Adrenal gland (tissue), 19 donors: ENCODE results near the gene SEZ6L2. TPM values are rescaled to one million over a fixed set of nuclear protein-coding genes. Genes with fewer than 3 reads are reported as not detected.

Experiments
- DNase-seq, 7 donors: peaks; one replicate each; pipeline ENCODE4 v3.0.0-alpha.2; 2019 to 2020
- H3K27ac ChIP-seq, 5 donors: fragments of 200-600 bp; sonication (generic) in 4 of 5; 1 replicate in 3 of 5; 2 replicates in 2 of 5; pipeline versions ENCODE4 v1.5.1 to v1.8.0; 2016 to 2020; ENCODE audit warnings: mild to moderate bottlenecking in 1 of 5
- H3K27me3 ChIP-seq: fragments of 200-600 bp; 2 replicates; pipeline ENCODE4 v1.8.0; 2021
- H3K36me3 ChIP-seq, 2 donors: fragments of 200-600 bp; replicated peaks in 1 of 2; 1 replicate in 1 of 2; 2 replicates in 1 of 2; pipeline versions ENCODE4 v1.5.1 to v1.8.0; 2018 to 2022
- H3K4me1 ChIP-seq, 2 donors: fragments of 200-600 bp; replicated peaks in 1 of 2; 1 replicate in 1 of 2; 2 replicates in 1 of 2; pipeline versions ENCODE4 v1.5.1 to v1.8.0; 2018 to 2021
- H3K4me3 ChIP-seq, 4 donors: fragments of 200-600 bp; sonication (generic) in 3 of 4; one replicate each; pipeline ENCODE4 v1.5.1; 2016 to 2018
- H3K9me3 ChIP-seq, 3 donors: fragments of 200-600 bp; sonication (generic) in 1 of 3; replicated peaks in 1 of 3; 1 replicate in 2 of 3; 2 replicates in 1 of 3; pipeline versions ENCODE4 v1.5.1 to v1.8.0; 2016 to 2021
- CTCF ChIP-seq, 6 experiments: fragments of 450-650 bp in 4 of 6; fragments of 200-600 bp in 2 of 6; sonication (generic) in 1 of 6; IDR thresholded peaks; 1 replicate in 5 of 6; 2 replicates in 1 of 6; pipeline versions ENCODE4 v1.5.1 to v1.8.0; 2016 to 2021; ENCODE audit warnings: antibody characterized with exemption in 6 of 6, mild to moderate bottlenecking in 2 of 6, moderate library complexity in 1 of 6
- POLR2A ChIP-seq, 2 donors: fragments of 450-650 bp; IDR thresholded peaks; one replicate each; pipeline ENCODE4 v1.6.1; 2017; ENCODE audit warnings: antibody characterized with exemption in 2 of 2, mild to moderate bottlenecking in 2 of 2, moderate library complexity in 1 of 2
- WGBS, 4 donors: extraction: QIAGEN DNeasy Blood & Tissue Kit in 2 of 4; methylation state at CpG; one replicate each; pipeline versions ENCODE4 v1.1.5 to v1.1.7; 2013 to 2017; 5-methylcytosine and 5-hydroxymethylcytosine counted together
- intact Hi-C, 2 donors: fragments of 100-400 bp; cut with DNase I; formaldehyde crosslinking; loops; one replicate each; pipeline versions ENCODE4 v1.14.1 to v1.15.0; 2022 to 2023
- long read RNA-seq, 10 donors: library from polyadenylated mRNA in 3 of 10; unstranded in 2 of 10; stranded (forward) in 1 of 10; transcript quantifications; one replicate each; pipeline ENCODE4 v2.0.0 and lab custom pipeline, GENCODE V29; 2021 to 2026
- polyA plus RNA-seq, 3 donors: library from polyadenylated mRNA; stranded (reverse); fragments of 200-250 nt in 2 of 3; fragments of 350-450 nt in 1 of 3; fragmentation: Illumina TruSeq in 1 of 3; extraction: RNeasy Lipid Tissue Mini Kit (QIAGEN cat#74804) in 1 of 3; gene quantifications; one replicate each; pipeline ENCODE4 v1.2.3, GENCODE V29; 2013 to 2014
- total RNA-seq, 9 donors: library from RNA; depleted of rRNA in 4 of 9; stranded (reverse); fragments of >200 nt in 4 of 9; fragments of 120-200 nt in 1 of 9; fragmentation: NEBNext Ultra II Directional in 1 of 9; extraction: Animal tissue kit (Norgen Biotek cat#: 25700) in 1 of 9; gene quantifications; one replicate each; pipeline versions ENCODE4 v1.1.0 to v1.2.4, GENCODE V29; 2013 to 2023
- donor health status: healthy with polysubstance abuse.
- donor health status: Bipolar disorder and iron deficiency.
- donor health status: DM: yes; HTN: yes; CAD: no.
- donor health status: DM: no; HTN: no; CAD: no.
- donor health status: DM: no; HTN: no; CAD: no.
- donor health status: DM: yes; HTN: yes; CAD: no.

SEZ6L2 gene
- 100 to 1,000 TPM in 1 of 9 donors, 10 to 100 TPM in 7, 1 to 10 TPM in 1; 7.5 to 302 (median 44.4) TPM for total RNA-seq
- polyA plus RNA-seq: 10 to 100 TPM; 14.5 to 20.1 (median 20.1) TPM
- long read RNA-seq, donor 1: 0 reads
- long read RNA-seq, donor 2: 0 reads
- long read RNA-seq, donor 3: 0 reads
- long read RNA-seq, donor 4, partial matches to known transcripts: 8 of 10 reads
- long read RNA-seq, donor 4, other reads (novel, unspliced or antisense): 2 of 10 reads
- long read RNA-seq, donor 5, transcript SEZ6L2-201 (17 exons, 3,801 nt): minor isoform, 7 of 77 reads
- long read RNA-seq, donor 5, transcript SEZ6L2-209 (18 exons, 3,555 nt): major isoform, 20 of 77 reads
- long read RNA-seq, donor 5, partial matches to known transcripts: 35 of 77 reads
- long read RNA-seq, donor 5, other reads (novel, unspliced or antisense): 14 of 77 reads
- long read RNA-seq, donor 6, partial matches to known transcripts: 9 of 13 reads
- long read RNA-seq, donor 6, other reads (novel, unspliced or antisense): 3 of 13 reads
- long read RNA-seq, donor 7: 0 reads
- long read RNA-seq, donor 8, partial matches to known transcripts: 5 of 6 reads
- long read RNA-seq, donor 8, other reads (novel, unspliced or antisense): 0 of 6 reads
- long read RNA-seq, donor 9: 0 reads
- long read RNA-seq, donor 10, partial matches to known transcripts: 0 of 1 reads
- long read RNA-seq, donor 10, other reads (novel, unspliced or antisense): 0 of 1 reads

GRCh38 chr16:29899516-29900101, at the start of gene SEZ6L2:
Gene SEZ6L2 (minus strand): TSS chr16:29899550. CDS start chr16:29899019, 531 bp downstream.
- no peaks in the 10 kb centered on the region for H3K9me3 ChIP-seq
- peak within 1 kb of the TSS in 4 of 5 donors; percentile 21 to 78 (median 56) for H3K27ac ChIP-seq
- peak within 1 kb of the TSS in 2 of 4 donors; percentile 67 to 79 for H3K4me3 ChIP-seq
- no peaks in the 10 kb centered on the region for H3K27me3 ChIP-seq
- intact Hi-C loops: no loop called here
- H3K4me1 ChIP-seq: peaks cover 10 to 14% of the 10 kb centered on the region in 2 donors
- DNase-seq: peak; percentile 79 to 94 (median 89)
- TF ChIP-seq POLR2A (IDR thresholded peaks at IDR 0.05) (peak in 1 of 2 donors; percentile 57), CTCF (IDR thresholded peaks at IDR 0.05) (peak in 5 of 6 experiments; percentile 22 to 57 (median 31))
- H3K36me3 ChIP-seq: no peaks in the 10 kb centered on the region
- 0 to 1% (median 0%) methylated on average over 16 to 29 of the region's 29 CpGs for WGBS, 4 donors

GRCh38 chr16:29947897-29948296, 48.5 kb upstream of the SEZ6L2 start:
- Histone ChIP-seq H3K27me3 (no peaks in the 10 kb centered on the region), H3K9me3 (no peaks in the 10 kb centered on the region), H3K27ac (no peak overlapping the region), H3K4me1 (no peaks in the 10 kb centered on the region), H3K4me3 (no peak overlapping the region), H3K36me3 (no peaks in the 10 kb centered on the region)
- intact Hi-C loops: no loop called here
- TF ChIP-seq POLR2A (IDR thresholded peaks at IDR 0.05): no peak
- no peak for TF ChIP-seq CTCF (IDR thresholded peaks at IDR 0.05)
- 78 to 90% (median 84%) methylated on average over 2 of the region's 2 CpGs for WGBS, 4 donors
- no peak for DNase-seq

- TF ChIP-seq POLR2A (IDR thresholded peaks at IDR 0.05) (peak in 1 of 2 donors; percentile 51), CTCF (IDR thresholded peaks at IDR 0.05) (peak in 1 of 6 experiments; percentile 10)
- WGBS, 4 donors: 41 to 46% (median 44%) methylated on average over 11 of the region's 11 CpGs
- no peaks in the 10 kb centered on the region for H3K27me3 ChIP-seq
- peak; percentile 46 to 84 (median 78) for DNase-seq
- H3K4me3 ChIP-seq: no peak overlapping the region
- no peaks in the 10 kb centered on the region for H3K4me1 ChIP-seq
- H3K9me3 ChIP-seq: no peaks in the 10 kb centered on the region
- intact Hi-C loops: no loop called here
- H3K36me3 ChIP-seq: no peaks in the 10 kb centered on the region
- peak overlapping the region; percentile 59 to 87 (median 66) for H3K27ac ChIP-seq
These were observed 44.8 kb upstream of the SEZ6L2 start for GRCh38 chr16:29943846-29944799.
